Measurements from ENCODE around the gene MINDY4. TPM values are rescaled to one million over a fixed set of nuclear protein-coding genes. Genes with fewer than 3 reads are reported as not detected.
"Not testable (repeated sequence)": the region's sequence is repeated elsewhere in the genome, so short reads cannot be mapped to it uniquely, and the experiment has no call there.

Gene MINDY4
- total RNA-seq, 6 donors from 2014 or later, result 7.7 to 43.0 (median 19.4) TPM

- ATAC-seq (ENCODE audit: low FRiP score in 2 of 2) (no peak), DNase-seq (no peak)
- TF ChIP-seq POLR2AphosphoS5 (IDR thresholded peaks at IDR 0.05) (no peak), EP300 (IDR thresholded peaks at IDR 0.05) (no peak), POLR2A (IDR thresholded peaks at IDR 0.05) (no peak), CTCF (IDR thresholded peaks at IDR 0.05) (no peak)
- Histone ChIP-seq H3K27ac (no peak overlapping the region), H3K36me3 (no peaks in the 10 kb centered on the region), H3K4me3 (no peak overlapping the region), H3K9me3 (peaks cover 0 to 10% (median 6%) of the 10 kb centered on the region in 4 donors), H3K27me3 (no peaks in the 10 kb centered on the region), H3K4me1 (peaks cover 0 to 6% (median 3%) of the 10 kb centered on the region in 4 donors)
- 81 to 82% methylated on average over 2 of the region's 2 CpGs for WGBS, 2 donors
These were observed 60.0 kb downstream of the MINDY4 start for GRCh38 chr7:30831227-30831626.

GRCh38 chr7:30831936-30832335 lies 60.7 kb downstream of the MINDY4 start:
- Histone ChIP-seq H3K27ac (no peak overlapping the region), H3K4me3 (no peak overlapping the region), H3K4me1 (peaks cover 0 to 6% (median 3%) of the 10 kb centered on the region in 4 donors), H3K36me3 (peaks cover 0 to 3% (median 0%) of the 10 kb centered on the region in 4 donors), H3K27me3 (no peaks in the 10 kb centered on the region), H3K9me3 (peaks cover 0 to 10% (median 6%) of the 10 kb centered on the region in 4 donors)
- 87 to 92% methylated on average over 5 of the region's 5 CpGs for WGBS, 2 donors
- TF ChIP-seq POLR2AphosphoS5 (IDR thresholded peaks at IDR 0.05), result no peak
- TF ChIP-seq EP300 (IDR thresholded peaks at IDR 0.05), result no peak
- no peak for TF ChIP-seq CTCF (IDR thresholded peaks at IDR 0.05)
- no peak for TF ChIP-seq POLR2A (IDR thresholded peaks at IDR 0.05)
- ATAC-seq (ENCODE audit: low FRiP score in 2 of 2), result no peak
- no peak for DNase-seq

- H3K27me3 ChIP-seq; ATAC-seq (ENCODE audit: low FRiP score in 2 of 2); H3K27ac ChIP-seq; H3K4me3 ChIP-seq; H3K4me1 ChIP-seq; DNase-seq: not testable (repeated sequence)
- Histone ChIP-seq H3K9me3 (peaks cover 0 to 10% (median 6%) of the 10 kb centered on the region in 4 donors), H3K36me3 (peaks cover 0 to 10% (median 0%) of the 10 kb centered on the region in 4 donors)
- WGBS, 2 donors, result 95 to 98% methylated on average over 4 to 6 of the region's 6 CpGs
These were observed 62.9 kb downstream of the MINDY4 start for GRCh38 chr7:30834017-30834674.

GRCh38 chr7:30835396-30835915 lies 64.2 kb downstream of the MINDY4 start:
- DNase-seq, result no peak
- H3K27ac ChIP-seq, result no peak overlapping the region
- peaks cover 0 to 3% (median 0%) of the 10 kb centered on the region in 4 donors for H3K4me1 ChIP-seq
- no peak for ATAC-seq (ENCODE audit: low FRiP score in 2 of 2)
- no peak overlapping the region for H3K4me3 ChIP-seq
- TF ChIP-seq CTCF (IDR thresholded peaks at IDR 0.05), result no peak
- no peak for TF ChIP-seq POLR2AphosphoS5 (IDR thresholded peaks at IDR 0.05)
- no peak for TF ChIP-seq EP300 (IDR thresholded peaks at IDR 0.05)
- TF ChIP-seq POLR2A (IDR thresholded peaks at IDR 0.05), result no peak
- 91 to 100% methylated on average over 2 to 6 of the region's 6 CpGs for WGBS, 2 donors
- peaks cover 0 to 10% (median 3%) of the 10 kb centered on the region in 4 donors for H3K36me3 ChIP-seq
- peaks cover 0 to 10% (median 6%) of the 10 kb centered on the region in 4 donors for H3K9me3 ChIP-seq
- no peaks in the 10 kb centered on the region for H3K27me3 ChIP-seq

GRCh38 chr7:30836991-30837390 lies 65.8 kb downstream of the MINDY4 start:
- H3K4me1 ChIP-seq, result peaks cover 0 to 7% (median 6%) of the 10 kb centered on the region in 4 donors
- DNase-seq (no peak), ATAC-seq (ENCODE audit: low FRiP score in 2 of 2) (no peak)
- H3K36me3 ChIP-seq, result peaks cover 0 to 13% (median 4%) of the 10 kb centered on the region in 4 donors
- H3K27ac ChIP-seq, result no peak overlapping the region
- 65 to 73% methylated on average over 7 of the region's 7 CpGs for WGBS, 2 donors
- TF ChIP-seq CTCF (IDR thresholded peaks at IDR 0.05) (no peak), POLR2AphosphoS5 (IDR thresholded peaks at IDR 0.05) (no peak), EP300 (IDR thresholded peaks at IDR 0.05) (no peak)
- peaks cover 0 to 10% (median 6%) of the 10 kb centered on the region in 4 donors for H3K9me3 ChIP-seq
- no peak overlapping the region for H3K4me3 ChIP-seq
- no peaks in the 10 kb centered on the region for H3K27me3 ChIP-seq
